Fibroblast of mammary gland (primary cell): Measurements from ENCODE around the gene GAS7.

ENCODE experiments used
- DNase-seq: peaks from one replicate; pipeline ENCODE4 v3.0.0-alpha.2; 2010; ENCODE audit warnings: low read depth
- H3K4me3 ChIP-seq: 2 replicates; pipeline ENCODE4 v1.5.1; 2011; ENCODE audit warnings: low read depth, mild to moderate bottlenecking, low read length, moderate library complexity; ENCODE audit not compliant: control insufficient read depth
- CTCF ChIP-seq: conservative IDR thresholded peaks from 2 replicates; pipeline ENCODE4 v1.5.1; 2011; ENCODE audit warnings: low read depth, low read length, inconsistent platforms; ENCODE audit not compliant: control insufficient read depth, insufficient read depth

GAS7 gene

GRCh38 chr17:10116753-10117420 lies 81.5 kb downstream of the GAS7 start:
- TF ChIP-seq CTCF: no peak
- no peak for DNase-seq

GRCh38 chr17:10116267-10116666 lies 82.1 kb downstream of the GAS7 start:
- DNase-seq: no peak
- no peak overlapping the region for H3K4me3 ChIP-seq
- TF ChIP-seq CTCF: no peak

More at GRCh38 chr17:10116753-10117420, 81.5 kb downstream of the GAS7 start:
- H3K4me3 ChIP-seq: no peak overlapping the region

- DNase-seq: no peak
- TF ChIP-seq CTCF: no peak
- no peak overlapping the region for H3K4me3 ChIP-seq
Measured at GRCh38 chr17:10115536-10115932, 82.9 kb downstream of the GAS7 start.

- DNase-seq: peak; percentile 98
- H3K4me3 ChIP-seq: peak overlapping the region; percentile 27
- TF ChIP-seq CTCF: no peak
Measured at GRCh38 chr17:10114931-10115535, 83.4 kb downstream of the GAS7 start.

- no peak for TF ChIP-seq CTCF
- no peak for DNase-seq
- H3K4me3 ChIP-seq: no peak overlapping the region
Measured at GRCh38 chr17:10112962-10113361, 85.4 kb downstream of the GAS7 start.

- no peak for TF ChIP-seq CTCF
- H3K4me3 ChIP-seq: no peak overlapping the region
- DNase-seq: no peak
Measured at GRCh38 chr17:10111907-10112452, 86.4 kb downstream of the GAS7 start.
